ENCODE results near the gene L2HGDH.

L2HGDH gene

DNA sequence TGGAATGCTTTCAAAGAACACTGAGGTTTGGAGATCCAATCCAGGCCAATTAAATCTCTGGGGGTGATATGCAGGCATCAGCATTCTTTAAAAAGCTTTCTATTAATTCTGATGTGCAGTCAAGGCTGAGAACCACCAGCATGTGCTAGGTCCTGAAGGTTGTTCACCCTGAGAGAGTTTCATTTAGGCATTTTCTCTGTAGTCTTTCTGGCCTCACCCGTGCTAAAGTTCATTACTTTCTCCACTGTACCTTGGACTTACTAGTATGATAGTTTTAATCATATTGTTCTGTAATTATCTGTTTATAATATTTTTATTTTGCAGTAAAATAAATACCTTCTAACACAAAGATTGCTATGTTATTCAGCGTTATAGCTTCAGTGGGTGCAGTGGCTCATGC lies 113.5 kb downstream of the L2HGDH start:
- Histone ChIP-seq H3K27ac (ENCODE audit: low read depth, low read length) (no peak overlapping the region), H3K9ac (ENCODE audit: low read length) (no peak overlapping the region), H3K4me3 (ENCODE audit: low read length) (no peak overlapping the region), H3K36me3 (ENCODE audit: control insufficient read depth, insufficient read depth, low read length) (peaks cover 7% of the 10 kb centered on the region), H3K27me3 (ENCODE audit: control insufficient read depth, insufficient read depth, low read length) (no peaks in the 10 kb centered on the region), H3K4me1 (ENCODE audit: control insufficient read depth, insufficient read depth, low read length) (no peaks in the 10 kb centered on the region)

DNA sequence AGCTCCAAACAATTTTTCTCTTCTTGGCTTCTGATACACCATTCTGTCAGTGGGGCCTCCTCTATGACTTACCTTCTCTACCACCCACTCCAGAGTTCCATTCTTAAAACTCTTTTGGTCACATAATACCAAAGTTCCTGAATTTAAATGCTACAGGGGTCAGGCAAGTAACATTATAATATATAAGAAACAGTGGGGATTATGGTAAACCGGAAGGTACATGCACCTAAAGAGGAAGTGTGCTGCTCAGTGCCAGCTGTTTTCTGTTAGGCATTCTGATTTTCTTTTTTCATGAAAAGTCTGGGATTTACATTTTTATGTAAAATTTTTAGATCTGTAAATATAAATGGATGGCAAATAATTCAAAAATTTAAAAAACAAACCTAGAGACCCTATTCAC lies 120.5 kb downstream of the L2HGDH start:
- no peak overlapping the region for H3K4me3 ChIP-seq (ENCODE audit: low read length)
- peaks cover 6% of the 10 kb centered on the region for H3K36me3 ChIP-seq (ENCODE audit: control insufficient read depth, insufficient read depth, low read length)
- H3K27ac ChIP-seq (ENCODE audit: low read depth, low read length) = no peak overlapping the region
- no peaks in the 10 kb centered on the region for H3K4me1 ChIP-seq (ENCODE audit: control insufficient read depth, insufficient read depth, low read length)
- no peaks in the 10 kb centered on the region for H3K27me3 ChIP-seq (ENCODE audit: control insufficient read depth, insufficient read depth, low read length)
- no peak overlapping the region for H3K9ac ChIP-seq (ENCODE audit: low read length)
